ENCODE results near the gene IGSF23. TPM values are rescaled to one million over a fixed set of nuclear protein-coding genes. Genes with fewer than 3 reads are reported as not detected.

The IGSF23 gene
- total and polyA plus RNA-seq, 2 of the 4 experiments (the other 2 are of a cell fraction): 0.27 TPM; not detected in 1

GRCh38 chr19:44575116-44575700 lies 38.2 kb upstream of the IGSF23 start:
- TF ChIP-seq ELK1 (IDR thresholded peaks at IDR 0.05; ENCODE audit: borderline replicate concordance, low read depth, low read length): no peak
- TF ChIP-seq CEBPB (IDR thresholded peaks at IDR 0.05; ENCODE audit: low read depth, low read length): no peak
- TF ChIP-seq RFX5 (IDR thresholded peaks at IDR 0.05; ENCODE audit: low read depth, low read length): no peak
- no peak for TF ChIP-seq FOS (IDR thresholded peaks at IDR 0.05; ENCODE audit: low read depth, low read length)
- no peak for TF ChIP-seq MXI1 (IDR thresholded peaks at IDR 0.05; ENCODE audit: borderline replicate concordance, low read depth, low read length)
- no peak for TF ChIP-seq BHLHE40 (IDR thresholded peaks at IDR 0.05; ENCODE audit: low read depth, low read length)
- no peak for TF ChIP-seq CHD1 (IDR thresholded peaks at IDR 0.05; ENCODE audit: low read depth, low read length)
- no peak for TF ChIP-seq RCOR1 (IDR thresholded peaks at IDR 0.05; ENCODE audit: insufficient replicate concordance, low read length)
- TF ChIP-seq POLR2A (IDR thresholded peaks at IDR 0.05; ENCODE audit: low read depth, low read length): no peak
- TF ChIP-seq MAFK (IDR thresholded peaks at IDR 0.05; ENCODE audit: low read depth, low read length): no peak
- TF ChIP-seq RAD21 (IDR thresholded peaks at IDR 0.05; ENCODE audit: low read length): no peak
- no peak for TF ChIP-seq SMC3 (IDR thresholded peaks at IDR 0.05; ENCODE audit: low read depth, low read length)
- no peak for TF ChIP-seq CTCF (conservative IDR thresholded peaks at IDR 0.05; ENCODE audit: low read depth, low read length)
- TF ChIP-seq USF2 (IDR thresholded peaks at IDR 0.05; ENCODE audit: low read depth, low read length): no peak
- TF ChIP-seq NFE2L2 (IDR thresholded peaks at IDR 0.05; ENCODE audit: low read depth, low read length): no peak
- no peak for TF ChIP-seq MAZ (IDR thresholded peaks at IDR 0.05; ENCODE audit: borderline replicate concordance, low read depth, low read length)
- dilution Hi-C loops (cut with HindIII; ENCODE audit: low sequenced_read_pairs, unreplicated experiment) (no loop called here), in situ Hi-C loops (cut with MboI; ENCODE audit: low sequenced_read_pairs) (no loop called here), intact Hi-C loops (cut with micrococcal nuclease) (loop anchor here (1.0 to 10.0 kb wide), 2 partner anchors 78 to 380 kb away; partner anchors contain the start of gene CLPTM1)
- H2AK9ac ChIP-seq (replicated peaks; ENCODE audit: low read depth, low read length, poor library complexity): no peak overlapping the region
- H3K4me1 ChIP-seq (ENCODE audit: control insufficient read depth, insufficient read depth, low read length): peaks cover 3% of the 10 kb centered on the region; the same call in 1 of the 2 replicates
- H4K91ac ChIP-seq (ENCODE audit: insufficient read depth, low read depth, low read length): no peak overlapping the region
- H2AK5ac ChIP-seq (ENCODE audit: low read depth, low read length): 0 out of 2 replicates have a peak overlapping the region, but pooled peaks have one; percentile 67
- CTCF ChIA-PET: no interaction called here
- peak overlapping the region; percentile 55 for H2BK20ac ChIP-seq (ENCODE audit: low read depth, low read length)
- 0 out of 2 replicates have a peak, but pooled peaks cover 1% of the 10 kb centered on the region for H3K27me3 ChIP-seq (ENCODE audit: control insufficient read depth, insufficient read depth, low read length)
- no peak overlapping the region for H3K9ac ChIP-seq (ENCODE audit: low read depth, low read length)
- no peak overlapping the region for H4K5ac ChIP-seq (ENCODE audit: low read depth, low read length)
- POLR2A ChIA-PET (ENCODE audit: unreplicated experiment): no interaction called here
- no peak overlapping the region for H3K4me3 ChIP-seq (ENCODE audit: insufficient read depth, low read depth, low read length)
- H3K18ac ChIP-seq (ENCODE audit: low read depth, low read length): no peak overlapping the region
- ATAC-seq (ENCODE audit: low read depth) (no peak), DNase-seq (no peak)
- peak overlapping the region; percentile 61 for H3K14ac ChIP-seq (replicated peaks; ENCODE audit: low read depth, low read length)
- no peak overlapping the region for H3K56ac ChIP-seq (ENCODE audit: extremely low read depth, insufficient read depth, low read length)
- no peak overlapping the region for H3K27ac ChIP-seq (ENCODE audit: insufficient read depth, low read length)
- no peaks in the 10 kb centered on the region for H3K36me3 ChIP-seq (ENCODE audit: control insufficient read depth, insufficient read depth, low read length)
- no peak overlapping the region; the same call in 1 of the 2 replicates for H3K23ac ChIP-seq (ENCODE audit: low read depth, low read length)
- no peaks in the 10 kb centered on the region; the same call in 1 of the 2 replicates for H3K9me1 ChIP-seq (ENCODE audit: insufficient read depth, low read length)
- no peak overlapping the region for H3K4me2 ChIP-seq (ENCODE audit: low read depth, low read length)
- WGBS, 2 experiments (ENCODE audit: extremely low coverage in 2 of 2, insufficient read length in 1 of 2): 53% methylated on average over 2 of the region's 11 CpGs; no CpG with 5 or more reads in 1 of the 2 experiments
- H3K4ac ChIP-seq (ENCODE audit: low read depth, low read length): peak overlapping the region; percentile 35
- no TSS peak for BruUV-seq (replicated peaks)
- H4K20me1 ChIP-seq (ENCODE audit: insufficient read depth, low read length): no peaks in the 10 kb centered on the region
- no peaks in the 10 kb centered on the region for H3K79me1 ChIP-seq (ENCODE audit: low read depth in 1 of 2, low read length in 2 of 2)
- H2BK5ac ChIP-seq (ENCODE audit: low read depth, low read length, poor library complexity, severe bottlenecking): no peak overlapping the region
- peak overlapping the region; percentile 46 for H2BK120ac ChIP-seq (ENCODE audit: low read depth, low read length)
- H2BK15ac ChIP-seq (ENCODE audit: low read depth, low read length): no peak overlapping the region
- H4K8ac ChIP-seq (ENCODE audit: low read depth in 2 of 2, low read length in 2 of 2): peak overlapping the region in 1 of 2 experiments; percentile 52; a peak in 2 of 4 replicates
- H2AFZ ChIP-seq (replicated peaks; ENCODE audit: low read length, poor library complexity): no peak overlapping the region
- H3K9me3 ChIP-seq (ENCODE audit: control insufficient read depth, insufficient read depth, low read length): peaks cover 2% of the 10 kb centered on the region; the same call in 1 of the 2 replicates

Data from IMR-90 (cell line).